IPS DF 6.9 (cell line): ENCODE results near the gene PSMA1.

Experiments used
- DNase-seq: peaks from one replicate; pipeline ENCODE4 v3.0.0-alpha.2; 2013; ENCODE audit warnings: low read depth, low spot score
- H3K27ac ChIP-seq: one replicate; pipeline ENCODE4 v1.5.1; 2013; ENCODE audit warnings: low read length, control low read depth
- H3K27me3 ChIP-seq: 2 replicates; pipeline ENCODE4 v1.6.1; 2013; ENCODE audit warnings: mild to moderate bottlenecking, low read length; ENCODE audit not compliant: control insufficient read depth, insufficient read depth
- H3K36me3 ChIP-seq: 2 replicates; pipeline ENCODE4 v1.6.1; 2013; ENCODE audit warnings: low read length; ENCODE audit not compliant: control insufficient read depth, insufficient read depth
- H3K4me1 ChIP-seq: 2 replicates; pipeline ENCODE4 v1.6.1; 2013; ENCODE audit warnings: low read length; ENCODE audit not compliant: control insufficient read depth, insufficient read depth
- H3K4me3 ChIP-seq: 2 replicates; pipeline ENCODE4 v1.5.1; 2013; ENCODE audit warnings: mild to moderate bottlenecking, low read length
- H3K9me3 ChIP-seq: 2 replicates; pipeline ENCODE4 v1.6.1; 2013; ENCODE audit warnings: low read length, inconsistent platforms; ENCODE audit not compliant: control insufficient read depth, insufficient read depth
- WGBS: extraction: QIAGEN DNeasy Blood & Tissue Kit; methylation state at CpG from one replicate; pipeline ENCODE4 v1.1.7; 2013; ENCODE audit warnings: mixed read lengths, missing lambda C conversion rate; ENCODE audit not compliant: insufficient read length, insufficient coverage; 5-methylcytosine and 5-hydroxymethylcytosine counted together

The PSMA1 gene

DNA sequence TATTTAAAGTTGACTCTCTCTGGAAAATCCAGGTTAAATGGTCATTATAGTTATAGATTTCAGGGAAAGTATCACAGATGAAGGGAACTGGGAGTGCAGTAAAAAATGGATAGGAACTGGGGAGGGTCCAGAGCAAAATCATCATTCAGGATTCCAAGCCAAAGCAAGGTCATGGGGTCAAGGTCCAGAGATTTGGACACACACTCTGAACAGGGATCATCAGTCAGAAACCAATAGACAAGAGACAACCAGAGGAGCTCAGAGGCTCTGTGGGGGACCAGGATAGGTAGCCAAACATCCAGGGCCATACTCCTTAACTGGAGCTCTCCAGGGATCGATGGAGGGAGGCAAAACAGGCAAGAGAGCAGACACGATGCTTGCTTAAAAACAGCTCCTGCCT lies 27.3 kb upstream of the PSMA1 start:
- Histone ChIP-seq H3K4me3 (no peak overlapping the region), H3K4me1 (no peaks in the 10 kb centered on the region; the same call in 1 of the 2 replicates), H3K27ac (no peak overlapping the region), H3K27me3 (no peaks in the 10 kb centered on the region), H3K9me3 (no peaks in the 10 kb centered on the region), H3K36me3 (no peaks in the 10 kb centered on the region)
- DNase-seq, result no peak
- no CpG with 5 or more reads among the region's 2 CpGs for WGBS

GRCh38 chr11:14546672-14547071 lies 26.5 kb upstream of the PSMA1 start:
- Histone ChIP-seq H3K4me1 (no peaks in the 10 kb centered on the region; the same call in 1 of the 2 replicates), H3K4me3 (no peak overlapping the region), H3K36me3 (no peaks in the 10 kb centered on the region), H3K27me3 (no peaks in the 10 kb centered on the region), H3K9me3 (no peaks in the 10 kb centered on the region), H3K27ac (no peak overlapping the region)
- DNase-seq, result no peak

GRCh38 chr11:14544611-14545010 lies 24.4 kb upstream of the PSMA1 start:
- Histone ChIP-seq H3K36me3 (no peaks in the 10 kb centered on the region), H3K4me3 (no peak overlapping the region), H3K9me3 (no peaks in the 10 kb centered on the region), H3K27ac (no peak overlapping the region), H3K4me1 (no peaks in the 10 kb centered on the region; the same call in 1 of the 2 replicates), H3K27me3 (no peaks in the 10 kb centered on the region)
- no peak for DNase-seq
- WGBS, result no CpG with 5 or more reads among the region's 3 CpGs

GRCh38 chr11:14543260-14543659 lies 23.1 kb upstream of the PSMA1 start:
- Histone ChIP-seq H3K36me3 (no peaks in the 10 kb centered on the region), H3K27ac (no peak overlapping the region), H3K9me3 (no peaks in the 10 kb centered on the region), H3K4me3 (no peak overlapping the region), H3K27me3 (no peaks in the 10 kb centered on the region), H3K4me1 (no peaks in the 10 kb centered on the region; the same call in 1 of the 2 replicates)
- no peak for DNase-seq
- WGBS, result no CpG with 5 or more reads among the region's 1 CpG

DNA sequence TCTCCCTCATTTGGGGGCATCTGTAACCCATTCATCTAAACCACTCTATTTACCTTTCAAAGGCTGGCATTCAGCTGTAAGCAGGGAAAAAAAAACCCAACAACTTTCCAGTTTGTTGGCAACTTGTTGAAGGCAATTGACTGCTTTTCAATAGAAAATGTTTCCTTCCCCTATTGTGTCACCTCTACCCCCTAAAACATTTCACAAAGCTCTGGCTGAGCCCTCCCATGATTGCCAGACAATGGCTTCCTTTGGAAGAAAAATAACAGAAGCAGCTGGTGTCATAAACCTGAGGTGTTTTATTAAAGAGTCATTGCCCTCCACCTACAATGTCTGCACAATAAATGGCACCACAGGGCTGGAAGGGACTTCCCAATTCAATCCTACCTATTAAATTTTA lies 22.1 kb upstream of the PSMA1 start:
- H3K4me1 ChIP-seq, result no peaks in the 10 kb centered on the region; the same call in 1 of the 2 replicates
- no peak overlapping the region for H3K27ac ChIP-seq
- no peaks in the 10 kb centered on the region for H3K9me3 ChIP-seq
- no peak overlapping the region for H3K4me3 ChIP-seq
- DNase-seq, result no peak
- no peaks in the 10 kb centered on the region for H3K36me3 ChIP-seq
- H3K27me3 ChIP-seq, result no peaks in the 10 kb centered on the region

- WGBS, result no CpG with 5 or more reads among the region's 6 CpGs
- H3K9me3 ChIP-seq, result no peaks in the 10 kb centered on the region
- no peaks in the 10 kb centered on the region for H3K27me3 ChIP-seq
- no peak overlapping the region for H3K4me3 ChIP-seq
- no peaks in the 10 kb centered on the region for H3K36me3 ChIP-seq
- H3K27ac ChIP-seq, result no peak overlapping the region
- no peak for DNase-seq
- H3K4me1 ChIP-seq, result no peaks in the 10 kb centered on the region; the same call in 1 of the 2 replicates
These were observed 21.2 kb upstream of the PSMA1 start for GRCh38 chr11:14541192-14541947.

GRCh38 chr11:14539982-14540421 lies 19.8 kb upstream of the PSMA1 start:
- Histone ChIP-seq H3K27ac (no peak overlapping the region), H3K4me1 (no peaks in the 10 kb centered on the region), H3K36me3 (no peaks in the 10 kb centered on the region), H3K27me3 (no peaks in the 10 kb centered on the region), H3K9me3 (no peaks in the 10 kb centered on the region), H3K4me3 (no peak overlapping the region)
- no CpG with 5 or more reads among the region's 4 CpGs for WGBS
- DNase-seq, result no peak

- WGBS, result no CpG with 5 or more reads among the region's 3 CpGs
- H3K36me3 ChIP-seq, result no peaks in the 10 kb centered on the region
- H3K4me1 ChIP-seq, result no peaks in the 10 kb centered on the region
- H3K9me3 ChIP-seq, result no peaks in the 10 kb centered on the region
- H3K27me3 ChIP-seq, result no peaks in the 10 kb centered on the region
- no peak overlapping the region for H3K4me3 ChIP-seq
- H3K27ac ChIP-seq, result no peak overlapping the region
- DNase-seq, result no peak
These were observed 18.9 kb upstream of the PSMA1 start for GRCh38 chr11:14538926-14539554.

DNA sequence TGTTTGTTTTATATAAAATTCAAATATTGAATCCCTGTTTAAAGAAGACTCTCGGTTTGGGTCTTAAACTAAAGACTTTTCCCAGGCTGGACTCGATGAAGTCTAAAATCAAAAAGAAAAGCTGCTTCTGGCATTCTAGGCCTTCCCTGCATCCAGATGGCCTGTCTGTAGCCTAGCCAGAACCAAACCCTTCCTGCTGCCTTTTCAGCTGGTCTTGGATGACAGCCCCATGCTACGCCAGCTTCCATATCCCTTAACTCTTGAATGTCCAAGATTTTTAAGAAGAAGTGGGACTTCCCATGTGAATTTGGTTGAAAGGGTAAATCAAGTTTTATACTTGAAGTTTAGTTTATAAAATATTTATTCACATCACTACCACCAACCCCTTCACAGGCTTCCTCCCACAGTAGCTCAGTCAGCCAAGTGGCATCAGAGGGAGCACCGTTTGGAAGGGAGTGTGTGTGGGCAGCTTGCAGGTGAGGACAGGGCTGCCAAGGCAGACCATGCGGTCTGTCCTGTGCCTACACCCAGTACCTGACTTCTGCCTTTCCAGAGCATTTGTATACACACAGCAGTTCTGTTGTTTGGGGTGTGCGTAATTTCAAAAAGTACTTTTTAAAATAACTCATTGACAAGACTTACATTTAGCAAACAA lies 18.2 kb upstream of the PSMA1 start:
- DNase-seq, result no peak
- no CpG with 5 or more reads among the region's 6 CpGs for WGBS
- no peaks in the 10 kb centered on the region for H3K9me3 ChIP-seq
- H3K36me3 ChIP-seq, result no peaks in the 10 kb centered on the region
- no peaks in the 10 kb centered on the region for H3K4me1 ChIP-seq
- no peak overlapping the region for H3K27ac ChIP-seq
- no peak overlapping the region for H3K4me3 ChIP-seq
- no peaks in the 10 kb centered on the region for H3K27me3 ChIP-seq

DNA sequence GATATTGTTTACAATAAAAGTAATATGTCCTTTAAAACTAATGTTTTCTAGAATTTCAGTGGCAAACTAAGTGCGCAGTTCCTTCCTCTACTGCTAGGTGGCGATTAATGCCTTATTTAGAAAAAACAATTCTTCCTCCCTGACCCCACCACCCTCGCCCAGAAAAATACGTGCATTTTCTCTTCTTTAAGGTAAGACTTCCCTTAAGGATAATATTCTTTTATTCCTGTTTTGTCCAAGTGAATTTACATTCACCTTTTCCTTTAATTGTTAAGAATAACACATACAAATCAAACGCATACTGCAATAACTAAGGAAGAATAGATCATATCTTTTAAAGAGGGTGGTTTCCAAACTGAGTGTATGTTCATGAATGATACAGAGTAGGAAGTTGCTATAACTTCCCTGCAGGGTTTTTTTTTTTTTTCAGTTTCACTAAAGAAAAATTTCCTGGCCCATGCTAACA lies 17.0 kb upstream of the PSMA1 start:
- no peaks in the 10 kb centered on the region for H3K4me1 ChIP-seq
- WGBS, result no CpG with 5 or more reads among the region's 5 CpGs
- no peak overlapping the region for H3K4me3 ChIP-seq
- H3K36me3 ChIP-seq, result no peaks in the 10 kb centered on the region
- no peaks in the 10 kb centered on the region for H3K27me3 ChIP-seq
- H3K9me3 ChIP-seq, result no peaks in the 10 kb centered on the region
- no peak overlapping the region for H3K27ac ChIP-seq
- DNase-seq, result no peak
